GM12878 (cell line): ENCODE results near the gene SLC26A8. TPM values are rescaled to one million over a fixed set of nuclear protein-coding genes. Genes with fewer than 3 reads are reported as not detected.

Source experiments
- ATAC-seq: fragments of 200-7000 bp; cut with Tn5 transposase; 3 replicates; pipeline ENCODE4 v1.9.1; 2020; ENCODE audit warnings: mild to moderate bottlenecking, moderate library complexity
- BruUV-seq: library from RNA; stranded (reverse); fragments of 400-500 nt; replicated peaks from 2 replicates; lab custom pipeline; 2021; lab: Mats Ljungman, UMichigan
- CTCF ChIA-PET: fragments of 300-600 bp; sonication (Branson Sonifier 250); formaldehyde crosslinking; extraction: SDS; loops from one replicate; lab custom pipeline; 2021; ENCODE audit warnings: inconsistent platforms; lab: Yijun Ruan, JAX
- POLR2A ChIA-PET: fragments of 350-600 bp; formaldehyde crosslinking; extraction: SDS; loops from one replicate; lab custom pipeline; 2021; ENCODE audit warnings: inconsistent platforms; lab: Charles Lee
- RAD21 ChIA-PET: fragments of 300-600 bp; sonication (Branson Sonifier 250); formaldehyde crosslinking; loops from one replicate; lab custom pipeline; 2023; ENCODE audit warnings: antibody characterized with exemption; ENCODE audit not compliant: unreplicated experiment; lab: Charles Lee
- SMC1A ChIA-PET: fragments of 300-600 bp; sonication (Branson Sonifier 250); formaldehyde crosslinking; loops from one replicate; lab custom pipeline; 2023; ENCODE audit not compliant: unreplicated experiment, uncharacterized antibody; lab: Charles Lee
- DNase-seq: peaks from one replicate; pipeline ENCODE4 v3.0.0-alpha.2; 2011; ENCODE audit warnings: low read depth, low spot score
- FAIRE-seq: peaks from 3 replicates; lab custom pipeline; 2011; peaks lifted over from hg19 to GRCh38; lab: Jason Lieb, UNC
- H2AFZ ChIP-seq: 2 replicates; pipeline ENCODE4 v1.6.0; 2011; ENCODE audit warnings: low read depth, low read length, control low read depth; ENCODE audit not compliant: control insufficient read depth
- H3K27ac ChIP-seq: 2 replicates; pipeline ENCODE4 v1.5.1; 2011; ENCODE audit warnings: control low read depth; ENCODE audit not compliant: control insufficient read depth, insufficient read depth
- H3K27me3 ChIP-seq, 2 experiments: replicated peaks in 1 of 2; 2 replicates each; pipeline versions ENCODE4 v1.6.0 to v1.6.1; 2011; ENCODE audit warnings: low read length in 1 of 2; ENCODE audit not compliant: control insufficient read depth in 2 of 2, insufficient read depth in 2 of 2
- H3K36me3 ChIP-seq, 2 experiments: 2 replicates each; pipeline ENCODE4 v1.5.1; 2011; ENCODE audit warnings: low read length in 1 of 2; ENCODE audit not compliant: control insufficient read depth in 2 of 2, insufficient read depth in 2 of 2
- H3K4me1 ChIP-seq: 2 replicates; pipeline ENCODE4 v1.6.1; 2011; ENCODE audit warnings: mild to moderate bottlenecking, low read length, moderate library complexity, mixed read lengths; ENCODE audit not compliant: control insufficient read depth, insufficient read depth
- H3K4me2 ChIP-seq: 2 replicates; pipeline ENCODE4 v1.6.0; 2011; ENCODE audit warnings: control low read depth; ENCODE audit not compliant: control insufficient read depth, insufficient read depth
- H3K4me3 ChIP-seq: fragments of 200-600 bp; sonication (generic); 2 replicates; pipeline ENCODE4 v1.5.1; 2016
- H3K79me2 ChIP-seq: 2 replicates; pipeline ENCODE4 v1.6.0; 2011; ENCODE audit warnings: low read length; ENCODE audit not compliant: control insufficient read depth, insufficient read depth
- H3K9ac ChIP-seq: 2 replicates; pipeline ENCODE4 v1.8.0; 2011; ENCODE audit warnings: low read length, control low read depth, mixed read lengths; ENCODE audit not compliant: control insufficient read depth, insufficient read depth
- H3K9me3 ChIP-seq: replicated peaks from 3 replicates; pipeline ENCODE4 v1.5.1; 2011; ENCODE audit warnings: mild to moderate bottlenecking, low read length; ENCODE audit not compliant: control insufficient read depth, insufficient read depth
- H4K20me1 ChIP-seq: 2 replicates; pipeline ENCODE4 v1.6.0; 2011; ENCODE audit not compliant: control insufficient read depth, insufficient read depth
- ATF7 ChIP-seq: fragments of 450-650 bp; IDR thresholded peaks from 2 replicates; pipeline ENCODE4 v1.6.1; 2016; ENCODE audit warnings: low read depth, mild to moderate bottlenecking
- BACH1 ChIP-seq: fragments of 450-650 bp; IDR thresholded peaks from 2 replicates; pipeline ENCODE4 v1.6.1; 2017; ENCODE audit warnings: mild to moderate bottlenecking, borderline replicate concordance
- BHLHE40 ChIP-seq, 2 experiments: fragments of 450-650 bp in 1 of 2; IDR thresholded peaks; 2 replicates each; pipeline ENCODE4 v1.6.1; 2011 to 2017; ENCODE audit warnings: low read depth in 2 of 2, borderline replicate concordance in 1 of 2, improper control_type of control experiment in 1 of 2, low read length in 1 of 2, mild to moderate bottlenecking in 1 of 2
- CEBPZ ChIP-seq: fragments of 150-350 bp; IDR thresholded peaks from 2 replicates; pipeline ENCODE4 v1.6.1; 2016; ENCODE audit warnings: low read depth, low read length
- CHD1 ChIP-seq: IDR thresholded peaks from 2 replicates; pipeline ENCODE4 v1.6.1; 2012; ENCODE audit warnings: low read depth, low read length, improper control_type of control experiment
- ETV6 ChIP-seq, 2 experiments: fragments of 450-650 bp in 1 of 2; IDR thresholded peaks in 1 of 2; conservative IDR thresholded peaks in 1 of 2; 2 replicates each; pipeline ENCODE4 v1.6.1; 2014; ENCODE audit warnings: antibody characterized with exemption in 1 of 2, borderline replicate concordance in 1 of 2, low read depth in 1 of 2, mild to moderate bottlenecking in 1 of 2, moderate library complexity in 1 of 2
- EZH2 ChIP-seq: IDR thresholded peaks from 2 replicates; pipeline ENCODE4 v1.6.1; 2012; ENCODE audit warnings: low read depth, mild to moderate bottlenecking, control low read depth, inconsistent platforms, low read length, borderline replicate concordance; ENCODE audit not compliant: control insufficient read depth
- HDAC2 ChIP-seq: fragments of 200-600 bp; sonication (generic); IDR thresholded peaks from 2 replicates; pipeline ENCODE4 v1.6.1; 2017
- IKZF2 ChIP-seq, 2 experiments: fragments of 450-650 bp; IDR thresholded peaks; 2 replicates each; pipeline ENCODE4 v1.6.1; 2017; ENCODE audit warnings: mild to moderate bottlenecking in 2 of 2, moderate library complexity in 2 of 2
- IRF4 ChIP-seq: IDR thresholded peaks from 2 replicates; pipeline ENCODE4 v1.6.1; 2011; ENCODE audit warnings: low read depth, low read length
- LARP7 ChIP-seq: fragments of 450-650 bp; IDR thresholded peaks from 2 replicates; pipeline ENCODE4 v1.6.1; 2017; ENCODE audit warnings: mild to moderate bottlenecking
- MXI1 ChIP-seq: fragments of 150-350 bp; IDR thresholded peaks from 2 replicates; pipeline ENCODE4 v1.6.1; 2011; ENCODE audit warnings: low read depth, mild to moderate bottlenecking, inconsistent platforms, low read length, improper control_type of control experiment
- PAX8 ChIP-seq: fragments of 450-650 bp; IDR thresholded peaks from 2 replicates; pipeline ENCODE4 v1.6.1; 2017; ENCODE audit warnings: mild to moderate bottlenecking, moderate library complexity
- PBX3 ChIP-seq: IDR thresholded peaks from 2 replicates; pipeline ENCODE4 v1.6.1; 2011; ENCODE audit warnings: mild to moderate bottlenecking, low read depth, low read length, moderate library complexity; ENCODE audit not compliant: insufficient replicate concordance
- WGBS: methylation state at CpG from one replicate; pipeline ENCODE4 v1.1.6; 2016; ENCODE audit warnings: low lambda C conversion rate; ENCODE audit not compliant: insufficient replicate concordance, insufficient coverage; ENCODE audit errors: missing lambda C conversion rate; 5-methylcytosine and 5-hydroxymethylcytosine counted together
- in situ Hi-C: fragments of 300-500 bp; cut with MboI; formaldehyde crosslinking; loops from 9 replicates; pipeline ENCODE4 v1.14.3; 2018; ENCODE audit warnings: mixed read lengths
- intact Hi-C: fragments of 100-400 bp; cut with micrococcal nuclease; formaldehyde crosslinking; loops from one replicate; pipeline ENCODE4 v1.14.2; 2022; ENCODE audit not compliant: unreplicated experiment
- polyA plus RNA-seq, 11 experiments: library from polyadenylated mRNA; depleted of rRNA in 4 of 11; unstranded in 6 of 11; stranded (reverse) in 5 of 11; fragments of >200 nt; fragmentation: Nextera tagmentation in 4 of 11; fragmentation: Illumina TruSeq in 1 of 11; extraction: Ambion mirVana in 4 of 11; extraction: Trizol in 1 of 11; gene quantifications; 1 replicate in 1 of 11; 2 replicates in 10 of 11; pipeline versions ENCODE4 v1.2.1 to v1.2.3, GENCODE V29; 2011 to 2016; ENCODE audit warnings: inconsistent platforms in 2 of 11, missing spikeins in 2 of 11, low read depth in 1 of 11
- total RNA-seq, 4 experiments: library from RNA; depleted of rRNA in 3 of 4; stranded (reverse); fragments of >200 nt in 3 of 4; fragmentation: Illumina TruSeq in 1 of 4; extraction: Trizol in 1 of 4; gene quantifications; 2 replicates each; pipeline versions ENCODE4 v1.2.1 to v1.2.3, GENCODE V29; 2013 to 2021

SLC26A8 gene
- total and polyA plus RNA-seq, 10 of the 15 experiments (the other 5 are each of a cell fraction or from before 2014, with no cell fraction given) = 0.09 to 0.95 (median 0.27) TPM; not detected in 2

GRCh38 chr6:35920793-35921732, 103.4 kb downstream of the SLC26A8 start, which contains the start of gene SRPK1 (continued):
- TF ChIP-seq BHLHE40 (IDR thresholded peaks at IDR 0.05; ENCODE audit: borderline replicate concordance in 1 of 2, low read depth in 2 of 2, low read length in 1 of 2) (peak; percentile 43 to 59; a peak in 2 of 4 replicates), LARP7 (peak; percentile 43; the same call in 1 of the 2 replicates), PBX3 (no peak), ETV6 (conservative IDR thresholded peaks at IDR 0.05 in 1 of 2, IDR thresholded peaks at IDR 0.05 in 1 of 2; ENCODE audit: borderline replicate concordance in 1 of 2, low read depth in 1 of 2) (no peak)

GRCh38 chr6:35919827-35920751, 104.4 kb downstream of the SLC26A8 start:
- ChIA-PET RAD21 (interaction anchor here (0.6 to 2.0 kb wide), 2 partner anchors 39 to 108 kb away, joined by 3 to 6 read pairs; partner anchors contain the start of gene MAPK14), POLR2A (no interaction called here), SMC1A (interaction anchor here (0.6 to 1.7 kb wide), 2 partner anchors 16 to 19 kb away, joined by 3 read pairs; no protein-coding TSS in a partner anchor), CTCF (interaction anchor here (1.0 to 2.0 kb wide), 3 partner anchors 13 to 69 kb away, joined by 3 to 4 read pairs (median 3); no protein-coding TSS in a partner anchor)
- Histone ChIP-seq H3K79me2 (peaks cover 55% of the 10 kb centered on the region), H3K4me3 (peak overlapping the region; percentile 92), H3K27me3 (no peaks in the 10 kb centered on the region), H3K9me3 (no peaks in the 10 kb centered on the region), H3K9ac (peak overlapping the region; percentile 87), H3K36me3 (0 out of 4 replicates have a peak, but pooled peaks cover 0 to 3% of the 10 kb centered on the region in 2 experiments), H4K20me1 (no peaks in the 10 kb centered on the region), H3K4me1 (no peaks in the 10 kb centered on the region; the same call in 1 of the 2 replicates), H3K27ac (peak overlapping the region; percentile 67), H3K4me2 (peak overlapping the region; percentile 65), H2AFZ (peak overlapping the region; percentile 56)
- DNase-seq = no peak
- in situ Hi-C loops = no loop called here
- ATAC-seq = peak; percentile 65
- under 1% methylated on average over 30 of the region's 50 CpGs for WGBS
- intact Hi-C loops = no loop called here
- FAIRE-seq = no peak
- TSS peak; percentile 66 for BruUV-seq
- TF ChIP-seq LARP7 (no peak), IRF4 (no peak), ATF7 (no peak), CHD1 (no peak), BACH1 (no peak), IKZF2 (IDR thresholded peaks at IDR 0.05) (no peak), EZH2 (no peak), PAX8 (no peak), BHLHE40 (IDR thresholded peaks at IDR 0.05; ENCODE audit: borderline replicate concordance in 1 of 2, low read depth in 2 of 2, low read length in 1 of 2) (no peak; a peak in 1 of 4 replicates), MXI1 (peak; percentile 68), HDAC2 (no peak), CEBPZ (no peak)
